HepG2 (cell line): Measurements from ENCODE around the gene ZFP69B. TPM values are rescaled to one million over a fixed set of nuclear protein-coding genes. Genes with fewer than 3 reads are reported as not detected.

Experiments
- ATRX ChIP-seq: sonication (generic); formaldehyde crosslinking; IDR thresholded peaks from 2 replicates; pipeline ENCODE4 v1.4.0; 2020; ENCODE audit warnings: missing genetic modification reagents, borderline replicate concordance
- FOSL2 ChIP-seq: sonication (generic); formaldehyde crosslinking; IDR thresholded peaks from 2 replicates; pipeline ENCODE4 v1.4.0; 2020; ENCODE audit warnings: missing genetic modification reagents
- GATAD1 ChIP-seq: IDR thresholded peaks from 2 replicates; pipeline ENCODE4 v1.6.1; 2016; ENCODE audit warnings: missing genetic modification reagents, missing compliant biosample characterization
- HDAC6 ChIP-seq: fragments of 200-600 bp; sonication (generic); IDR thresholded peaks from 2 replicates; pipeline ENCODE4 v1.7.0; 2017; ENCODE audit warnings: mild to moderate bottlenecking, antibody characterized with exemption, low read length, low read depth
- PHF5A ChIP-seq: IDR thresholded peaks from one replicate; pipeline ENCODE4 v1.6.1; 2018; ENCODE audit warnings: low read depth, missing genetic modification reagents; ENCODE audit not compliant: unreplicated experiment
- RELA ChIP-seq: sonication (generic); formaldehyde crosslinking; IDR thresholded peaks from 2 replicates; pipeline ENCODE4 v1.4.0; 2020; ENCODE audit warnings: missing genetic modification reagents
- XBP1 ChIP-seq: sonication (generic); formaldehyde crosslinking; IDR thresholded peaks from 2 replicates; pipeline ENCODE4 v1.5.0; 2020; ENCODE audit warnings: missing genetic modification reagents
- ZFP37 ChIP-seq: sonication (generic); formaldehyde crosslinking; IDR thresholded peaks from 2 replicates; pipeline ENCODE4 v1.4.0; 2020; ENCODE audit warnings: missing genetic modification reagents, borderline replicate concordance
- ZNF788 ChIP-seq: sonication (generic); formaldehyde crosslinking; IDR thresholded peaks from 2 replicates; pipeline ENCODE4 v1.5.0; 2020; ENCODE audit warnings: mild to moderate bottlenecking, missing genetic modification reagents, borderline replicate concordance
- polyA plus RNA-seq, 8 experiments: library from polyadenylated mRNA; depleted of rRNA in 3 of 8; stranded (reverse) in 7 of 8; unstranded in 1 of 8; fragments of >200 nt; fragmentation: Illumina TruSeq in 4 of 8; extraction: Trizol in 4 of 8; gene quantifications; 2 replicates each; pipeline versions ENCODE4 v1.2.1 to v1.2.3, GENCODE V29; 2011 to 2016; ENCODE audit warnings: low read depth in 4 of 8, missing spikeins in 1 of 8, mixed read lengths in 1 of 8; ENCODE audit not compliant: insufficient read depth in 1 of 8
- total RNA-seq, 5 experiments: library from RNA; depleted of rRNA; stranded (reverse); fragments of >200 nt; fragmentation: Illumina TruSeq; extraction: Trizol; gene quantifications; 2 replicates each; pipeline ENCODE4 v1.2.3, GENCODE V29; 2016; ENCODE audit warnings: low read depth in 1 of 5
- TF ChIP-seq, protein P1 (sequence below): sonication (generic); formaldehyde crosslinking; IDR thresholded peaks from 2 replicates; pipeline ENCODE4 v1.4.0; 2020; ENCODE audit warnings: missing genetic modification reagents, borderline replicate concordance
- TF ChIP-seq, protein P2 (sequence below): sonication (generic); formaldehyde crosslinking; IDR thresholded peaks from 2 replicates; pipeline ENCODE4 v1.8.0; 2022; ENCODE audit warnings: mild to moderate bottlenecking, missing genetic modification reagents, borderline replicate concordance
- TF ChIP-seq, protein P3 (sequence below): sonication (generic); formaldehyde crosslinking; IDR thresholded peaks from 2 replicates; pipeline ENCODE4 v1.8.0; 2022; ENCODE audit warnings: missing genetic modification reagents, mild to moderate bottlenecking, borderline replicate concordance
- TF ChIP-seq, protein P4 (sequence below): sonication (generic); formaldehyde crosslinking; conservative IDR thresholded peaks from 2 replicates; pipeline ENCODE4 v1.4.0; 2020; ENCODE audit warnings: missing genetic modification reagents
- TF ChIP-seq, protein P5 (sequence below): sonication (generic); formaldehyde crosslinking; IDR thresholded peaks from 2 replicates; pipeline ENCODE4 v1.9.0; 2021; ENCODE audit warnings: missing genetic modification reagents, borderline replicate concordance
- TF ChIP-seq, protein P6 (sequence below): IDR thresholded peaks from 2 replicates; pipeline ENCODE4 v1.6.1; 2016; ENCODE audit warnings: missing genetic modification reagents, missing compliant biosample characterization

Gene ZFP69B
- total and polyA plus RNA-seq, 2 of the 13 experiments (the other 11 are each of a cell fraction or from before 2014, with no cell fraction given) = 4.6 to 7.7 TPM

DNA sequence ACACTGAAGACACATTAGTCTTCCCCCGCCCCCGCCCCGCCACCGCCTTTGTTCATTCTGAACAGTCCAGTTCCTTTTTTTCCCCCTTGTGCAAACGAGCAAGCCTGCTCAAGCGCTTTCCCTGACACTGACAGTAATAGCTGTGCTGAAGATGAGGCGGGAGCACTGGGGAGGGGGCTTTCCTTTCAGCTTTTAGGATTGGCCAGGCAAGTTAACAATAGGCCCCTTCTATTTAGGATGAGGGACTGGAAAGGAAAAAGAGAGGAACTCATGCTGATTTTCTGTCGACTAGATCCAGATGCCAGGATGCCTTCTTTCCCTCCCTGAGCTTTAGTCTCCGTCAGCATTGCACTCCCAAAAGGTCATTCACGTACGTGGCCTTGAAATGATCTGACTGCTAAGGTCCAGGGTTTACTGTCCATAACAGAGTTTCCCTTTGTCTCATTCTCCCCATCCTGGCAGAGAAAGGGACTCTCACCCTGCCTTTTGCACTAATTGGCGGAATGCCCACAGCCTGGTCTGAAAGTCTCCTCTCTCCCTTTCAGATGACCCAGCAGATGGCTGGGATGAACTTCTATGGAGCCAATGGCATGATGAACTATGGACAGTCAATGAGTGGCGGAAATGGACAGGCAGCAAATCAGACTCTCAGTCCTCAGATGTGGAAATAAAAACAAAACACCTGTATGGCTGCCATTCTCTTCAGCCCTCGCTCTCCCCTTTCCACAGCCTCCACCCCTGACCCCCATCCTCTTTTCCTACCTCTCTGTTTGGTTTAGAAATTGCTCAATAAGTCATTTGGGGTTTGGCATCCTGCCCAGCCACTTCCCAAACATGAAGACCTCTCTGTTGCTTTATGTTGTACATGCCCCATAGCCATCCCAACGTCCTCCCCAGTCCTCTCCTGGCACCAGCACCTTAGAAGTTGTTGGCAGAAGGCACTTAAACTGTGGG, 28.6 kb upstream of the ZFP69B start (continued):
- TF ChIP-seq, protein P1, sequence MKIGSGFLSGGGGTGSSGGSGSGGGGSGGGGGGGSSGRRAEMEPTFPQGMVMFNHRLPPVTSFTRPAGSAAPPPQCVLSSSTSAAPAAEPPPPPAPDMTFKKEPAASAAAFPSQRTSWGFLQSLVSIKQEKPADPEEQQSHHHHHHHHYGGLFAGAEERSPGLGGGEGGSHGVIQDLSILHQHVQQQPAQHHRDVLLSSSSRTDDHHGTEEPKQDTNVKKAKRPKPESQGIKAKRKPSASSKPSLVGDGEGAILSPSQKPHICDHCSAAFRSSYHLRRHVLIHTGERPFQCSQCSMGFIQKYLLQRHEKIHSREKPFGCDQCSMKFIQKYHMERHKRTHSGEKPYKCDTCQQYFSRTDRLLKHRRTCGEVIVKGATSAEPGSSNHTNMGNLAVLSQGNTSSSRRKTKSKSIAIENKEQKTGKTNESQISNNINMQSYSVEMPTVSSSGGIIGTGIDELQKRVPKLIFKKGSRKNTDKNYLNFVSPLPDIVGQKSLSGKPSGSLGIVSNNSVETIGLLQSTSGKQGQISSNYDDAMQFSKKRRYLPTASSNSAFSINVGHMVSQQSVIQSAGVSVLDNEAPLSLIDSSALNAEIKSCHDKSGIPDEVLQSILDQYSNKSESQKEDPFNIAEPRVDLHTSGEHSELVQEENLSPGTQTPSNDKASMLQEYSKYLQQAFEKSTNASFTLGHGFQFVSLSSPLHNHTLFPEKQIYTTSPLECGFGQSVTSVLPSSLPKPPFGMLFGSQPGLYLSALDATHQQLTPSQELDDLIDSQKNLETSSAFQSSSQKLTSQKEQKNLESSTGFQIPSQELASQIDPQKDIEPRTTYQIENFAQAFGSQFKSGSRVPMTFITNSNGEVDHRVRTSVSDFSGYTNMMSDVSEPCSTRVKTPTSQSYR (CRISPR knock-in tag) = peak; percentile 37; the same call in 1 of the 2 replicates
- TF ChIP-seq, protein P2, sequence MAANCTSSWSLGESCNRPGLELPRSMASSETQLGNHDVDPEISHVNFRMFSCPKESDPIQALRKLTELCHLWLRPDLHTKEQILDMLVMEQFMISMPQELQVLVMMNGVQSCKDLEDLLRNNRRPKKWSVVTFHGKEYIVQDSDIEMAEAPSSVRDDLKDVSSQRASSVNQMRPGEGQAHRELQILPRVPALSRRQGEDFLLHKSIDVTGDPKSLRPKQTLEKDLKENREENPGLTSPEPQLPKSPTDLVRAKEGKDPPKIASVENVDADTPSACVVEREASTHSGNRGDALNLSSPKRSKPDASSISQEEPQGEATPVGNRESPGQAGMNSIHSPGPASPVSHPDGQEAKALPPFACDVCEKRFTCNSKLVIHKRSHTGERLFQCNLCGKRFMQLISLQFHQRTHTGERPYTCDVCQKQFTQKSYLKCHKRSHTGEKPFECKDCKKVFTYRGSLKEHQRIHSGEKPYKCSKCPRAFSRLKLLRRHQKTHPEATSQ (CRISPR knock-in tag) = peak; percentile 41; the same call in 1 of the 2 replicates
- peak; percentile 62; the same call in 1 of the 2 replicates for TF ChIP-seq FOSL2 (CRISPR knock-in tag)
- TF ChIP-seq RELA = no peak
- TF ChIP-seq, protein P3, sequence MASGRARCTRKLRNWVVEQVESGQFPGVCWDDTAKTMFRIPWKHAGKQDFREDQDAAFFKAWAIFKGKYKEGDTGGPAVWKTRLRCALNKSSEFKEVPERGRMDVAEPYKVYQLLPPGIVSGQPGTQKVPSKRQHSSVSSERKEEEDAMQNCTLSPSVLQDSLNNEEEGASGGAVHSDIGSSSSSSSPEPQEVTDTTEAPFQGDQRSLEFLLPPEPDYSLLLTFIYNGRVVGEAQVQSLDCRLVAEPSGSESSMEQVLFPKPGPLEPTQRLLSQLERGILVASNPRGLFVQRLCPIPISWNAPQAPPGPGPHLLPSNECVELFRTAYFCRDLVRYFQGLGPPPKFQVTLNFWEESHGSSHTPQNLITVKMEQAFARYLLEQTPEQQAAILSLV (CRISPR knock-in tag) = 0 out of 2 replicates have a peak, but pooled peaks have one; percentile 30
- TF ChIP-seq, protein P4, sequence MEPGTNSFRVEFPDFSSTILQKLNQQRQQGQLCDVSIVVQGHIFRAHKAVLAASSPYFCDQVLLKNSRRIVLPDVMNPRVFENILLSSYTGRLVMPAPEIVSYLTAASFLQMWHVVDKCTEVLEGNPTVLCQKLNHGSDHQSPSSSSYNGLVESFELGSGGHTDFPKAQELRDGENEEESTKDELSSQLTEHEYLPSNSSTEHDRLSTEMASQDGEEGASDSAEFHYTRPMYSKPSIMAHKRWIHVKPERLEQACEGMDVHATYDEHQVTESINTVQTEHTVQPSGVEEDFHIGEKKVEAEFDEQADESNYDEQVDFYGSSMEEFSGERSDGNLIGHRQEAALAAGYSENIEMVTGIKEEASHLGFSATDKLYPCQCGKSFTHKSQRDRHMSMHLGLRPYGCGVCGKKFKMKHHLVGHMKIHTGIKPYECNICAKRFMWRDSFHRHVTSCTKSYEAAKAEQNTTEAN (CRISPR knock-in tag) = peak; percentile 93
- TF ChIP-seq ZFP37 (CRISPR knock-in tag) = peak; percentile 66; the same call in 1 of the 2 replicates
- TF ChIP-seq, protein P5, sequence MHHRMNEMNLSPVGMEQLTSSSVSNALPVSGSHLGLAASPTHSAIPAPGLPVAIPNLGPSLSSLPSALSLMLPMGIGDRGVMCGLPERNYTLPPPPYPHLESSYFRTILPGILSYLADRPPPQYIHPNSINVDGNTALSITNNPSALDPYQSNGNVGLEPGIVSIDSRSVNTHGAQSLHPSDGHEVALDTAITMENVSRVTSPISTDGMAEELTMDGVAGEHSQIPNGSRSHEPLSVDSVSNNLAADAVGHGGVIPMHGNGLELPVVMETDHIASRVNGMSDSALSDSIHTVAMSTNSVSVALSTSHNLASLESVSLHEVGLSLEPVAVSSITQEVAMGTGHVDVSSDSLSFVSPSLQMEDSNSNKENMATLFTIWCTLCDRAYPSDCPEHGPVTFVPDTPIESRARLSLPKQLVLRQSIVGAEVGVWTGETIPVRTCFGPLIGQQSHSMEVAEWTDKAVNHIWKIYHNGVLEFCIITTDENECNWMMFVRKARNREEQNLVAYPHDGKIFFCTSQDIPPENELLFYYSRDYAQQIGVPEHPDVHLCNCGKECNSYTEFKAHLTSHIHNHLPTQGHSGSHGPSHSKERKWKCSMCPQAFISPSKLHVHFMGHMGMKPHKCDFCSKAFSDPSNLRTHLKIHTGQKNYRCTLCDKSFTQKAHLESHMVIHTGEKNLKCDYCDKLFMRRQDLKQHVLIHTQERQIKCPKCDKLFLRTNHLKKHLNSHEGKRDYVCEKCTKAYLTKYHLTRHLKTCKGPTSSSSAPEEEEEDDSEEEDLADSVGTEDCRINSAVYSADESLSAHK = no peak
- TF ChIP-seq GATAD1 = 0 out of 2 replicates have a peak, but pooled peaks have one; percentile 19
- TF ChIP-seq, protein P6, sequence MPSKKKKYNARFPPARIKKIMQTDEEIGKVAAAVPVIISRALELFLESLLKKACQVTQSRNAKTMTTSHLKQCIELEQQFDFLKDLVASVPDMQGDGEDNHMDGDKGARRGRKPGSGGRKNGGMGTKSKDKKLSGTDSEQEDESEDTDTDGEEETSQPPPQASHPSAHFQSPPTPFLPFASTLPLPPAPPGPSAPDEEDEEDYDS (CRISPR knock-in tag) = peak; percentile 64; the same call in 1 of the 2 replicates
- peak; percentile 83; the same call in 1 of the 2 replicates for TF ChIP-seq ZNF788
- TF ChIP-seq XBP1 (CRISPR knock-in tag) = peak; percentile 88; the same call in 1 of the 2 replicates
- TF ChIP-seq ATRX = no peak
- no peak for TF ChIP-seq HDAC6
- TF ChIP-seq PHF5A (CRISPR knock-in tag) = no peak
